Panc1 (cell line): Measurements from ENCODE around the gene RIOX2. TPM values are rescaled to one million over a fixed set of nuclear protein-coding genes. Genes with fewer than 3 reads are reported as not detected.

Experiments used
- ATAC-seq: fragments of 200-7000 bp; cut with Tn5 transposase; 2 replicates; pipeline ENCODE4 v1.9.1; 2020; ENCODE audit warnings: mild to moderate bottlenecking, moderate library complexity
- BruUV-seq: library from RNA; stranded (reverse); fragments of 400-500 nt; replicated peaks from 2 replicates; lab custom pipeline; 2021; lab: Mats Ljungman, UMichigan
- CTCF ChIA-PET: fragments of 300-600 bp; sonication (Branson Sonifier 250); formaldehyde crosslinking; loops from one replicate; lab custom pipeline; 2022; ENCODE audit warnings: antibody characterized with exemption; lab: Charles Lee
- POLR2A ChIA-PET: fragments of 300-600 bp; sonication (Branson Sonifier 250); formaldehyde crosslinking; loops from one replicate; lab custom pipeline; 2022; ENCODE audit warnings: antibody characterized with exemption; lab: Charles Lee
- DNase-seq: peaks from one replicate; pipeline ENCODE4 v3.0.0-alpha.2; 2010; ENCODE audit warnings: low read depth, low spot score
- H3K27ac ChIP-seq: 2 replicates; pipeline ENCODE4 v1.5.1; 2011; ENCODE audit warnings: mild to moderate bottlenecking, low read length, inconsistent platforms
- H3K27me3 ChIP-seq: fragments of 200-500 bp; sonication (Bioruptor generic); 2 replicates; pipeline ENCODE4 v1.6.0; 2014; ENCODE audit warnings: low read length, inconsistent platforms; ENCODE audit not compliant: control insufficient read depth, insufficient read depth
- H3K36me3 ChIP-seq: fragments of 200-500 bp; sonication (Bioruptor generic); 2 replicates; pipeline ENCODE4 v1.5.1; 2014; ENCODE audit warnings: inconsistent platforms, mild to moderate bottlenecking, low read length, moderate library complexity; ENCODE audit not compliant: control insufficient read depth, insufficient read depth
- H3K4me1 ChIP-seq: 2 replicates; pipeline ENCODE4 v1.5.1; 2011; ENCODE audit warnings: inconsistent platforms, mild to moderate bottlenecking, low read length, moderate library complexity; ENCODE audit not compliant: control insufficient read depth, insufficient read depth
- H3K4me3 ChIP-seq, 2 experiments: 2 replicates each; pipeline ENCODE4 v1.5.1; 2011 to 2012; ENCODE audit warnings: low read depth in 2 of 2, low read length in 2 of 2, mild to moderate bottlenecking in 2 of 2, inconsistent platforms in 1 of 2, moderate library complexity in 1 of 2
- H3K9me3 ChIP-seq: fragments of 200-500 bp; sonication (Bioruptor generic); 2 replicates; pipeline ENCODE4 v1.5.1; 2014; ENCODE audit warnings: low read depth, mild to moderate bottlenecking, inconsistent platforms, low read length, moderate library complexity; ENCODE audit not compliant: control insufficient read depth, insufficient read depth
- POLR2AphosphoS5 ChIP-seq: IDR thresholded peaks from 2 replicates; pipeline ENCODE4 v1.6.1; 2012; ENCODE audit warnings: mild to moderate bottlenecking, low read depth, low read length, moderate library complexity
- SIN3A ChIP-seq: IDR thresholded peaks from 2 replicates; pipeline ENCODE4 v1.6.1; 2012; ENCODE audit warnings: low read depth, mild to moderate bottlenecking, low read length, moderate library complexity, borderline replicate concordance; ENCODE audit not compliant: insufficient read depth
- TCF7L2 ChIP-seq: IDR thresholded peaks from 2 replicates; pipeline ENCODE4 v1.6.1; 2011; ENCODE audit warnings: mild to moderate bottlenecking, low read depth, low read length, inconsistent platforms
- in situ Hi-C: cut with HindIII; loops from 2 replicates; pipeline ENCODE4 v1.10.0; 2016; ENCODE audit warnings: low sequenced_read_pairs, low pct_unique_long_range_greater_than_20kb
- intact Hi-C: fragments of 100-400 bp; cut with micrococcal nuclease; formaldehyde crosslinking; loops from one replicate; pipeline ENCODE4 v1.10.0; 2022; ENCODE audit not compliant: unreplicated experiment
- total RNA-seq: library from RNA; stranded (reverse); gene quantifications from one replicate; pipeline ENCODE4 v1.2.1, GENCODE V29; 2021; ENCODE audit not compliant: unreplicated experiment
- TF ChIP-seq, protein P1 (sequence below), 2 experiments: IDR thresholded peaks; 2 replicates each; pipeline ENCODE4 v1.6.1; 2011 to 2012; ENCODE audit warnings: low read depth in 2 of 2, control low read depth in 1 of 2, low read length in 1 of 2, mild to moderate bottlenecking in 1 of 2, moderate library complexity in 1 of 2; ENCODE audit not compliant: insufficient read depth in 1 of 2
- TF ChIP-seq, protein P2 (sequence below): fragments of 450-650 bp; IDR thresholded peaks from 2 replicates; pipeline ENCODE4 v1.5.1; 2017; ENCODE audit warnings: mild to moderate bottlenecking

The RIOX2 gene
- total RNA-seq, 1 experiment from 2014 or later: 44.1 TPM

DNA sequence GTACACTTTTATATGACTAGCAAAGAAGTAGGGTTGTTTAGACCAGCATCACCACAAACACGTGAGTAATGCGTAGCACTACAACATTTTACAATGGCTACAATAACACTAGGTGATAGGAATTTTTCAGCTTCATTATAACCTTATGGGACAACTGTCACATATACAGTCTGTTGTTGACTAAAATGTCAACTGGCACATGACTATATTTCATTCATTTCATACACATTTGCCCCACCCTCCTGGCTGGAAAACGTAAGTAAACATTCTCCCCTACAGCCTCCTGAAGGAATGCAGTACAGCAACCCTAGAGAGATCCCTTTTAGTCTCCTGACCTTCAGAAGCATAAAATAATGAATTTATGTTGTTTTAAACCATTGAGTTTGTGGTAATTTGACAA is 16.2 kb downstream of the RIOX2 start:
- Histone ChIP-seq H3K36me3 (peaks cover 16% of the 10 kb centered on the region), H3K9me3 (no peaks in the 10 kb centered on the region), H3K4me1 (no peaks in the 10 kb centered on the region), H3K27me3 (no peaks in the 10 kb centered on the region), H3K4me3 (no peak overlapping the region), H3K27ac (no peak overlapping the region)
- ChIA-PET CTCF (no interaction called here), POLR2A (no interaction called here)
- BruUV-seq: no TSS peak
- in situ Hi-C loops (no loop called here), intact Hi-C loops (no loop called here)
- ATAC-seq (no peak), DNase-seq (no peak)
- TF ChIP-seq POLR2AphosphoS5: no peak
- TF ChIP-seq, protein P1, sequence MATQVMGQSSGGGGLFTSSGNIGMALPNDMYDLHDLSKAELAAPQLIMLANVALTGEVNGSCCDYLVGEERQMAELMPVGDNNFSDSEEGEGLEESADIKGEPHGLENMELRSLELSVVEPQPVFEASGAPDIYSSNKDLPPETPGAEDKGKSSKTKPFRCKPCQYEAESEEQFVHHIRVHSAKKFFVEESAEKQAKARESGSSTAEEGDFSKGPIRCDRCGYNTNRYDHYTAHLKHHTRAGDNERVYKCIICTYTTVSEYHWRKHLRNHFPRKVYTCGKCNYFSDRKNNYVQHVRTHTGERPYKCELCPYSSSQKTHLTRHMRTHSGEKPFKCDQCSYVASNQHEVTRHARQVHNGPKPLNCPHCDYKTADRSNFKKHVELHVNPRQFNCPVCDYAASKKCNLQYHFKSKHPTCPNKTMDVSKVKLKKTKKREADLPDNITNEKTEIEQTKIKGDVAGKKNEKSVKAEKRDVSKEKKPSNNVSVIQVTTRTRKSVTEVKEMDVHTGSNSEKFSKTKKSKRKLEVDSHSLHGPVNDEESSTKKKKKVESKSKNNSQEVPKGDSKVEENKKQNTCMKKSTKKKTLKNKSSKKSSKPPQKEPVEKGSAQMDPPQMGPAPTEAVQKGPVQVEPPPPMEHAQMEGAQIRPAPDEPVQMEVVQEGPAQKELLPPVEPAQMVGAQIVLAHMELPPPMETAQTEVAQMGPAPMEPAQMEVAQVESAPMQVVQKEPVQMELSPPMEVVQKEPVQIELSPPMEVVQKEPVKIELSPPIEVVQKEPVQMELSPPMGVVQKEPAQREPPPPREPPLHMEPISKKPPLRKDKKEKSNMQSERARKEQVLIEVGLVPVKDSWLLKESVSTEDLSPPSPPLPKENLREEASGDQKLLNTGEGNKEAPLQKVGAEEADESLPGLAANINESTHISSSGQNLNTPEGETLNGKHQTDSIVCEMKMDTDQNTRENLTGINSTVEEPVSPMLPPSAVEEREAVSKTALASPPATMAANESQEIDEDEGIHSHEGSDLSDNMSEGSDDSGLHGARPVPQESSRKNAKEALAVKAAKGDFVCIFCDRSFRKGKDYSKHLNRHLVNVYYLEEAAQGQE (IDR thresholded peaks at IDR 0.05; ENCODE audit: insufficient read depth in 1 of 2, low read depth in 2 of 2, low read length in 1 of 2): no peak

DNA sequence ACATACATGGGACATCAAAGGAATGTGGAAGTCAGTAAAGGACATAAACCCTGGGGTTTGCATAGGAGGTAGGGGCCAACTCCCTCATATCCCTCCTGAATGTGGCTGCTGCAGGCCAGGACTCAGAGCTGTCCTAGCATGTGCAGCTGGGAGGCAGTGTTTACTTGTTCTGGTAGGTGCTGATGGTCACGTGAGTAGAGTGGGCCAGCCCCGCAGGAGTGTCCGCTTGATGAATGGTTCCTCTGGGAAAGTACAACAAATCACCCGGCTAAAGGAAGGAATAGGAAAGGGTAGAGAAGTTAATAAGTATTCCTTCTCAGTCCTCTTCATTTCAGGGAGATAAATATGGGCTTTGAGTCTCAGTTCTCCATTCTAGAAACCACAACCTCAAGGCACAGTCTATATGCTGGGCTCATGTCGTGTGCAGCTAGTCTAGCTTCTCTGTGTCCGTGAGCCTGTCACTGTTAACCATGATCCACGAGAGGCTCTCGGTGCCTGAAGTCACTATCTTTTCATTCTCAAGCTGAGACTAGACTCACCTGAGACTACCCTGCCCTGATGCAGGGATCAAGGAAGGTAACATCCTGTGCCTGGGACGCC is 17.9 kb downstream of the RIOX2 start:
- intact Hi-C loops (no loop called here), in situ Hi-C loops (no loop called here)
- H3K27ac ChIP-seq: no peak overlapping the region
- no peak overlapping the region for H3K4me3 ChIP-seq
- CTCF ChIA-PET: no interaction called here
- peaks cover 10% of the 10 kb centered on the region; the same call in 1 of the 2 replicates for H3K36me3 ChIP-seq
- no peak for DNase-seq
- TF ChIP-seq TCF7L2: no peak
- TF ChIP-seq POLR2AphosphoS5: no peak
- TF ChIP-seq SIN3A: no peak
- TF ChIP-seq, protein P1 (IDR thresholded peaks at IDR 0.05; ENCODE audit: insufficient read depth in 1 of 2, low read depth in 2 of 2, low read length in 1 of 2): no peak
- TF ChIP-seq, protein P2, sequence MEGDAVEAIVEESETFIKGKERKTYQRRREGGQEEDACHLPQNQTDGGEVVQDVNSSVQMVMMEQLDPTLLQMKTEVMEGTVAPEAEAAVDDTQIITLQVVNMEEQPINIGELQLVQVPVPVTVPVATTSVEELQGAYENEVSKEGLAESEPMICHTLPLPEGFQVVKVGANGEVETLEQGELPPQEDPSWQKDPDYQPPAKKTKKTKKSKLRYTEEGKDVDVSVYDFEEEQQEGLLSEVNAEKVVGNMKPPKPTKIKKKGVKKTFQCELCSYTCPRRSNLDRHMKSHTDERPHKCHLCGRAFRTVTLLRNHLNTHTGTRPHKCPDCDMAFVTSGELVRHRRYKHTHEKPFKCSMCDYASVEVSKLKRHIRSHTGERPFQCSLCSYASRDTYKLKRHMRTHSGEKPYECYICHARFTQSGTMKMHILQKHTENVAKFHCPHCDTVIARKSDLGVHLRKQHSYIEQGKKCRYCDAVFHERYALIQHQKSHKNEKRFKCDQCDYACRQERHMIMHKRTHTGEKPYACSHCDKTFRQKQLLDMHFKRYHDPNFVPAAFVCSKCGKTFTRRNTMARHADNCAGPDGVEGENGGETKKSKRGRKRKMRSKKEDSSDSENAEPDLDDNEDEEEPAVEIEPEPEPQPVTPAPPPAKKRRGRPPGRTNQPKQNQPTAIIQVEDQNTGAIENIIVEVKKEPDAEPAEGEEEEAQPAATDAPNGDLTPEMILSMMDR: no peak
- no TSS peak for BruUV-seq
- no peaks in the 10 kb centered on the region for H3K4me1 ChIP-seq
- POLR2A ChIA-PET: no interaction called here
- no peak for ATAC-seq
- no peaks in the 10 kb centered on the region for H3K9me3 ChIP-seq
- H3K27me3 ChIP-seq: no peaks in the 10 kb centered on the region
